ENCODE results near the gene FCF1. TPM values are rescaled to one million over a fixed set of nuclear protein-coding genes. Genes with fewer than 3 reads are reported as not detected.

Gene FCF1
- total and polyA plus RNA-seq, 2 experiments from 2014 or later: 30.3 to 58.7 TPM

DNA sequence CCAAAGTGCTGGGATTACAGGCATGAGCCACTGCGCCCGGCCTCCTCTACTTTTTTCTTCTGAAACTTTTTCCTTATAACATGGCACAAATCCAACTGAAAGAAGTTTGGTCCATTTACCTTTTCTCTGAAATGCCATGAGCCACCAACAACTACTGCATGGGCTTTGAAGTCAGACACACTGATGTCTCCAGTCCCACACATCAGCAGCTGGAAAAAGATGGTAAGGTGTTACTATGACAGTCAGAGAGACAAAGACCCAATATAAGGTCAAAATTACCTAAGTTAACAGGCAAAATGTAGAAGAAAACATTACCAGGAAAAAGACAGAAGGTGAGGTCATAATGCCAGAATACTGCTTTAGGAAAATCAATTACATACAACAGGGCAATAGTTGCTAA, 48.2 kb upstream of the FCF1 start:
- Mint-ChIP-seq H3K4me1 (no peaks in the 10 kb centered on the region; the same call in 2 of the 3 replicates), H3K36me3 (ENCODE audit: low read depth) (peaks cover 48% of the 10 kb centered on the region), H3K9me3 (no peaks in the 10 kb centered on the region), H3K4me3 (no peak overlapping the region), H3K27me3 (ENCODE audit: insufficient read depth, low read depth, poor library complexity) (peaks cover 5% of the 10 kb centered on the region), H3K27ac (no peak overlapping the region)
- Histone ChIP-seq H3K79me2 (replicated peaks; ENCODE audit: insufficient read depth) (no peaks in the 10 kb centered on the region), H4K20me1 (replicated peaks; ENCODE audit: insufficient read depth) (peaks cover 4% of the 10 kb centered on the region), H3K36me3 (ENCODE audit: insufficient read depth) (peaks cover 19% of the 10 kb centered on the region), H3K4me3 (no peak overlapping the region), H3K4me2 (no peak overlapping the region), H3K9me2 (ENCODE audit: insufficient read depth) (no peaks in the 10 kb centered on the region), H3F3A (replicated peaks; ENCODE audit: low read depth) (no peaks in the 10 kb centered on the region), H2AFZ (no peak overlapping the region), H3K27me3 (ENCODE audit: insufficient read depth) (no peaks in the 10 kb centered on the region), H3K27ac (ENCODE audit: low read depth) (no peak overlapping the region), H3K4me1 (ENCODE audit: insufficient read depth) (no peaks in the 10 kb centered on the region)
- ATAC-seq (no peak), DNase-seq (ENCODE audit: low spot score) (no peak)
- TF ChIP-seq, protein P1, sequence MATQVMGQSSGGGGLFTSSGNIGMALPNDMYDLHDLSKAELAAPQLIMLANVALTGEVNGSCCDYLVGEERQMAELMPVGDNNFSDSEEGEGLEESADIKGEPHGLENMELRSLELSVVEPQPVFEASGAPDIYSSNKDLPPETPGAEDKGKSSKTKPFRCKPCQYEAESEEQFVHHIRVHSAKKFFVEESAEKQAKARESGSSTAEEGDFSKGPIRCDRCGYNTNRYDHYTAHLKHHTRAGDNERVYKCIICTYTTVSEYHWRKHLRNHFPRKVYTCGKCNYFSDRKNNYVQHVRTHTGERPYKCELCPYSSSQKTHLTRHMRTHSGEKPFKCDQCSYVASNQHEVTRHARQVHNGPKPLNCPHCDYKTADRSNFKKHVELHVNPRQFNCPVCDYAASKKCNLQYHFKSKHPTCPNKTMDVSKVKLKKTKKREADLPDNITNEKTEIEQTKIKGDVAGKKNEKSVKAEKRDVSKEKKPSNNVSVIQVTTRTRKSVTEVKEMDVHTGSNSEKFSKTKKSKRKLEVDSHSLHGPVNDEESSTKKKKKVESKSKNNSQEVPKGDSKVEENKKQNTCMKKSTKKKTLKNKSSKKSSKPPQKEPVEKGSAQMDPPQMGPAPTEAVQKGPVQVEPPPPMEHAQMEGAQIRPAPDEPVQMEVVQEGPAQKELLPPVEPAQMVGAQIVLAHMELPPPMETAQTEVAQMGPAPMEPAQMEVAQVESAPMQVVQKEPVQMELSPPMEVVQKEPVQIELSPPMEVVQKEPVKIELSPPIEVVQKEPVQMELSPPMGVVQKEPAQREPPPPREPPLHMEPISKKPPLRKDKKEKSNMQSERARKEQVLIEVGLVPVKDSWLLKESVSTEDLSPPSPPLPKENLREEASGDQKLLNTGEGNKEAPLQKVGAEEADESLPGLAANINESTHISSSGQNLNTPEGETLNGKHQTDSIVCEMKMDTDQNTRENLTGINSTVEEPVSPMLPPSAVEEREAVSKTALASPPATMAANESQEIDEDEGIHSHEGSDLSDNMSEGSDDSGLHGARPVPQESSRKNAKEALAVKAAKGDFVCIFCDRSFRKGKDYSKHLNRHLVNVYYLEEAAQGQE (IDR thresholded peaks at IDR 0.05; ENCODE audit: unreplicated experiment): no peak
- no peak for TF ChIP-seq ZNF114 (CRISPR knock-in tag; IDR thresholded peaks at IDR 0.05)
- TF ChIP-seq, protein P2, sequence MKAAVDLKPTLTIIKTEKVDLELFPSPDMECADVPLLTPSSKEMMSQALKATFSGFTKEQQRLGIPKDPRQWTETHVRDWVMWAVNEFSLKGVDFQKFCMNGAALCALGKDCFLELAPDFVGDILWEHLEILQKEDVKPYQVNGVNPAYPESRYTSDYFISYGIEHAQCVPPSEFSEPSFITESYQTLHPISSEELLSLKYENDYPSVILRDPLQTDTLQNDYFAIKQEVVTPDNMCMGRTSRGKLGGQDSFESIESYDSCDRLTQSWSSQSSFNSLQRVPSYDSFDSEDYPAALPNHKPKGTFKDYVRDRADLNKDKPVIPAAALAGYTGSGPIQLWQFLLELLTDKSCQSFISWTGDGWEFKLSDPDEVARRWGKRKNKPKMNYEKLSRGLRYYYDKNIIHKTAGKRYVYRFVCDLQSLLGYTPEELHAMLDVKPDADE (IDR thresholded peaks at IDR 0.05): no peak
- no peak for TF ChIP-seq POLR2AphosphoS5 (IDR thresholded peaks at IDR 0.05; ENCODE audit: low read depth)

DNA sequence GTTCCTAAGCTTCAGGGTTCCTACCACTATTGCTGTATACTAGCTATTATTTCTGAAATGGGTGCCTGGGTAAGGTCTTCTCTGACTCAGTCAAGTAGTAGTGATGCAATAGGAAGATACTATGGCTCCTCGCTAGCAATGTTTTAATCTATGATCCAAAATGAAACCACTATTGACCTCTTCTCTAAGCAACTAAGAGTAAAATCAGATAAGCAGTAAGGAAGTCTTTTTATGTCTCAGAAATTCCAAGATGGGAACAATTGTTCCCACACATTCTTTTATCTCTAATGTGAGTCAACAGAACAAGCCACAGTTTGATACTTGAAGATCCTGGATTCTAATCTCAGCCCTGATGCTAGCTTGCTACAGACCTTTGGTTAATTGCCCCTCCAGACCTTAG, 45.2 kb upstream of the FCF1 start:
- no peaks in the 10 kb centered on the region for H3K9me3 Mint-ChIP-seq
- peaks cover 35% of the 10 kb centered on the region for H3K36me3 ChIP-seq (ENCODE audit: insufficient read depth)
- TF ChIP-seq JUNB (IDR thresholded peaks at IDR 0.05; ENCODE audit: unreplicated experiment) (no peak), EZH2phosphoT487 (IDR thresholded peaks at IDR 0.05; ENCODE audit: unreplicated experiment) (no peak), ZNF331 (CRISPR knock-in tag; IDR thresholded peaks at IDR 0.05; ENCODE audit: low read depth) (no peak), STAT1 (IDR thresholded peaks at IDR 0.05; ENCODE audit: unreplicated experiment) (no peak)
- TF ChIP-seq, protein P3, sequence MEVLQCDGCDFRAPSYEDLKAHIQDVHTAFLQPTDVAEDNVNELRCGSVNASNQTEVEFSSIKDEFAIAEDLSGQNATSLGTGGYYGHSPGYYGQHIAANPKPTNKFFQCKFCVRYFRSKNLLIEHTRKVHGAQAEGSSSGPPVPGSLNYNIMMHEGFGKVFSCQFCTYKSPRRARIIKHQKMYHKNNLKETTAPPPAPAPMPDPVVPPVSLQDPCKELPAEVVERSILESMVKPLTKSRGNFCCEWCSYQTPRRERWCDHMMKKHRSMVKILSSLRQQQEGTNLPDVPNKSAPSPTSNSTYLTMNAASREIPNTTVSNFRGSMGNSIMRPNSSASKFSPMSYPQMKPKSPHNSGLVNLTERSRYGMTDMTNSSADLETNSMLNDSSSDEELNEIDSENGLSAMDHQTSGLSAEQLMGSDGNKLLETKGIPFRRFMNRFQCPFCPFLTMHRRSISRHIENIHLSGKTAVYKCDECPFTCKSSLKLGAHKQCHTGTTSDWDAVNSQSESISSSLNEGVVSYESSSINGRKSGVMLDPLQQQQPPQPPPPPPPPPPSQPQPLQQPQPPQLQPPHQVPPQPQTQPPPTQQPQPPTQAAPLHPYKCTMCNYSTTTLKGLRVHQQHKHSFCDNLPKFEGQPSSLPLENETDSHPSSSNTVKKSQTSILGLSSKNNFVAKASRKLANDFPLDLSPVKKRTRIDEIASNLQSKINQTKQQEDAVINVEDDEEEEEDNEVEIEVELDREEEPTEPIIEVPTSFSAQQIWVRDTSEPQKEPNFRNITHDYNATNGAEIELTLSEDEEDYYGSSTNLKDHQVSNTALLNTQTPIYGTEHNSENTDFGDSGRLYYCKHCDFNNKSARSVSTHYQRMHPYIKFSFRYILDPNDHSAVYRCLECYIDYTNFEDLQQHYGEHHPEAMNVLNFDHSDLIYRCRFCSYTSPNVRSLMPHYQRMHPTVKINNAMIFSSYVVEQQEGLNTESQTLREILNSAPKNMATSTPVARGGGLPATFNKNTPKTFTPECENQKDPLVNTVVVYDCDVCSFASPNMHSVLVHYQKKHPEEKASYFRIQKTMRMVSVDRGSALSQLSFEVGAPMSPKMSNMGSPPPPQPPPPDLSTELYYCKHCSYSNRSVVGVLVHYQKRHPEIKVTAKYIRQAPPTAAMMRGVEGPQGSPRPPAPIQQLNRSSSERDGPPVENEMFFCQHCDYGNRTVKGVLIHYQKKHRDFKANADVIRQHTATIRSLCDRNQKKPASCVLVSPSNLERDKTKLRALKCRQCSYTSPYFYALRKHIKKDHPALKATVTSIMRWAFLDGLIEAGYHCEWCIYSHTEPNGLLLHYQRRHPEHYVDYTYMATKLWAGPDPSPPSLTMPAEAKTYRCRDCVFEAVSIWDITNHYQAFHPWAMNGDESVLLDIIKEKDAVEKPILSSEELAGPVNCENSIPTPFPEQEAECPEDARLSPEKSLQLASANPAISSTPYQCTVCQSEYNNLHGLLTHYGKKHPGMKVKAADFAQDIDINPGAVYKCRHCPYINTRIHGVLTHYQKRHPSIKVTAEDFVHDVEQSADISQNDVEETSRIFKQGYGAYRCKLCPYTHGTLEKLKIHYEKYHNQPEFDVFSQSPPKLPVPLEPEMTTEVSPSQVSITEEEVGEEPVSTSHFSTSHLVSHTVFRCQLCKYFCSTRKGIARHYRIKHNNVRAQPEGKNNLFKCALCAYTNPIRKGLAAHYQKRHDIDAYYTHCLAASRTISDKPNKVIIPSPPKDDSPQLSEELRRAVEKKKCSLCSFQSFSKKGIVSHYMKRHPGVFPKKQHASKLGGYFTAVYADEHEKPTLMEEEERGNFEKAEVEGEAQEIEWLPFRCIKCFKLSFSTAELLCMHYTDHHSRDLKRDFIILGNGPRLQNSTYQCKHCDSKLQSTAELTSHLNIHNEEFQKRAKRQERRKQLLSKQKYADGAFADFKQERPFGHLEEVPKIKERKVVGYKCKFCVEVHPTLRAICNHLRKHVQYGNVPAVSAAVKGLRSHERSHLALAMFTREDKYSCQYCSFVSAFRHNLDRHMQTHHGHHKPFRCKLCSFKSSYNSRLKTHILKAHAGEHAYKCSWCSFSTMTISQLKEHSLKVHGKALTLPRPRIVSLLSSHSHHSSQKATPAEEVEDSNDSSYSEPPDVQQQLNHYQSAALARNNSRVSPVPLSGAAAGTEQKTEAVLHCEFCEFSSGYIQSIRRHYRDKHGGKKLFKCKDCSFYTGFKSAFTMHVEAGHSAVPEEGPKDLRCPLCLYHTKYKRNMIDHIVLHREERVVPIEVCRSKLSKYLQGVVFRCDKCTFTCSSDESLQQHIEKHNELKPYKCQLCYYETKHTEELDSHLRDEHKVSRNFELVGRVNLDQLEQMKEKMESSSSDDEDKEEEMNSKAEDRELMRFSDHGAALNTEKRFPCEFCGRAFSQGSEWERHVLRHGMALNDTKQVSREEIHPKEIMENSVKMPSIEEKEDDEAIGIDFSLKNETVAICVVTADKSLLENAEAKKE (CRISPR knock-in tag; IDR thresholded peaks at IDR 0.05): no peak
- TF ChIP-seq, protein P4, sequence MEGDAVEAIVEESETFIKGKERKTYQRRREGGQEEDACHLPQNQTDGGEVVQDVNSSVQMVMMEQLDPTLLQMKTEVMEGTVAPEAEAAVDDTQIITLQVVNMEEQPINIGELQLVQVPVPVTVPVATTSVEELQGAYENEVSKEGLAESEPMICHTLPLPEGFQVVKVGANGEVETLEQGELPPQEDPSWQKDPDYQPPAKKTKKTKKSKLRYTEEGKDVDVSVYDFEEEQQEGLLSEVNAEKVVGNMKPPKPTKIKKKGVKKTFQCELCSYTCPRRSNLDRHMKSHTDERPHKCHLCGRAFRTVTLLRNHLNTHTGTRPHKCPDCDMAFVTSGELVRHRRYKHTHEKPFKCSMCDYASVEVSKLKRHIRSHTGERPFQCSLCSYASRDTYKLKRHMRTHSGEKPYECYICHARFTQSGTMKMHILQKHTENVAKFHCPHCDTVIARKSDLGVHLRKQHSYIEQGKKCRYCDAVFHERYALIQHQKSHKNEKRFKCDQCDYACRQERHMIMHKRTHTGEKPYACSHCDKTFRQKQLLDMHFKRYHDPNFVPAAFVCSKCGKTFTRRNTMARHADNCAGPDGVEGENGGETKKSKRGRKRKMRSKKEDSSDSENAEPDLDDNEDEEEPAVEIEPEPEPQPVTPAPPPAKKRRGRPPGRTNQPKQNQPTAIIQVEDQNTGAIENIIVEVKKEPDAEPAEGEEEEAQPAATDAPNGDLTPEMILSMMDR (conservative IDR thresholded peaks at IDR 0.05; ENCODE audit: low read depth in 2 of 2): no peak

More for the DNA sequence above, 45.2 kb upstream of the FCF1 start:
- Mint-ChIP-seq H3K27ac (0 out of 2 replicates have a peak overlapping the region, but pooled peaks have one; percentile 1), H3K36me3 (ENCODE audit: low read depth) (peaks cover 62% of the 10 kb centered on the region), H3K4me3 (no peak overlapping the region), H3K27me3 (ENCODE audit: insufficient read depth, low read depth, poor library complexity) (peaks cover 5% of the 10 kb centered on the region), H3K4me1 (no peaks in the 10 kb centered on the region)
- Histone ChIP-seq H4K20me1 (replicated peaks; ENCODE audit: insufficient read depth) (peaks cover 4% of the 10 kb centered on the region), H3K27ac (ENCODE audit: low read depth) (no peak overlapping the region), H3F3A (replicated peaks; ENCODE audit: low read depth) (no peaks in the 10 kb centered on the region), H3K4me2 (no peak overlapping the region), H3K79me2 (replicated peaks; ENCODE audit: insufficient read depth) (no peaks in the 10 kb centered on the region), H3K9me2 (ENCODE audit: insufficient read depth) (no peaks in the 10 kb centered on the region), H3K4me1 (ENCODE audit: insufficient read depth) (no peaks in the 10 kb centered on the region), H2AFZ (no peak overlapping the region), H3K27me3 (ENCODE audit: insufficient read depth) (no peaks in the 10 kb centered on the region), H3K4me3 (no peak overlapping the region)
- DNase-seq (ENCODE audit: low spot score): no peak
- no peak for ATAC-seq
